ENCODE data around the gene CFAP65. TPM values are rescaled to one million over a fixed set of nuclear protein-coding genes. Genes with fewer than 3 reads are reported as not detected.
A peak's percentile ranks its signal among the peaks of the same experiment; 100 is the strongest.

Gene CFAP65
- total and polyA plus RNA-seq, 2 donors: not detected

DNA sequence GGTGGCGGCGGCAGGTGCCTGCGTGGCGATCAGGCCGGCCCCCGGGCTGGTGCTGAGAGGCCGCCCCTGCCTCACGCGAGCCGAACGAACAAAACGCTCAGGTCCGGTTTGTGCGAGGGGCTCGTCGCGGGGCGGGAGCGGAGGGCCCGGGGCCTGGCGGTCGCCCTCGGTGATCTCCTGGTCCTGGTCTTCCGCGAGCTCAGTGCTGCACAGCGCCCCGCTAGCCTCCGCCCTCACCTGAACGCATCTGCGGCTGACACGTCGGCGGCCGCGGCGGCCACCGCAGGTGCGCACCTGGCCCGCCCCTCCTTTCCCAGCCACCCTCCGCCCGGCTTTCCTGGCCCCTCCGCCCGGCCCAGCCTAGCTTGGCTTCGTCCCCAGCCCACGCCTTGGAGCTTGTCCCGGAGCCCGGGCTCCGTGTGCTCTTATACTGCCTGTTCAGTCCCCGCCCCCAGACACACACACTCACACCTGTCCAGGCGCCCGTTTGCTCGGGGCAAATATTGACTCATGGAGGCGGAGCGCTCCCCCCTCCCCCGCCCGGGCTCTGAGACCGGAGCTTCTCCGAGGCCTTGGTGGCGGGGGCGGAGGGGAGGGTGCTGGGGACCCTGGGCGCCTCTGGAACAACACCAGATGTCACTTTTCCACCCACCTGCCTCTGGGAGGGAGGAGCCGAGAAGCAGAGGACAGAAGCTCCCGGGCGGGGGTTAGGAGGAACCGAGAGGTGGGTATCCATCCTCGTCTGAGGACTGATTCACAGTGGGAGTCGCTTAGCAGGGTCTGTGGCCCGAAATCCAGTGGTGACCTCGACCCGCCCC lies 39.5 kb downstream of the CFAP65 start:
- 2% methylated on average over 70 of the region's 70 CpGs for WGBS
- Histone ChIP-seq H3K4me3 (ENCODE audit: low read depth, low read length) (no peak overlapping the region), H3K4me1 (ENCODE audit: insufficient read depth) (no peaks in the 10 kb centered on the region), H3K36me3 (ENCODE audit: insufficient read depth) (no peaks in the 10 kb centered on the region), H3K27ac (ENCODE audit: low read depth) (no peak overlapping the region)
- DNase-seq (ENCODE audit: extremely low spot score): no peak

DNA sequence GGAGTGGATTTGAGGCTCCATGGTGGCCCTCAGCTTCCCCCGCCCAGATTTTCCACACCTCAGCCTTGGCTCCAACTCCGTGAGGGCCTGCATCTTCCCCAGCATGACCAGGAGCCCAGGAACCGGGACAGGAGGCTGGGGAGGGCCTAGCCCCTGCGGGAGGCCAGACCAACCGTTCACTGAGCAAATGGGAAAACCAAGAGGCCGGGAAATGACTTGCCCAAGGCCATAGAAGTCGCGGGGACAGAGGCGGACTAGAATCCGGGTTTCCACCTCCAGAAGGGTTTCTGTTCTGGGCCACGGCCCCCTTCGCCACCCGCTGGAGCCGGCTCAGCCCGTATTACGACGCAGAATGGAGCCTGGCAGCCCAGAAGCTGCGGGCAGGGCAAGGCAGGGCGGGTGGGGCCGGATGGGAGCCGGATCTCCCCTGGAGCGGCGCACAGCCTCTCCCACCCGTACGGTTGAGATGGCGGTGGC lies 40.2 kb downstream of the CFAP65 start:
- no peaks in the 10 kb centered on the region for H3K36me3 ChIP-seq (ENCODE audit: insufficient read depth)
- no peaks in the 10 kb centered on the region for H3K4me1 ChIP-seq (ENCODE audit: insufficient read depth)
- WGBS: 8% methylated on average over 26 of the region's 26 CpGs
- H3K4me3 ChIP-seq (ENCODE audit: low read depth, low read length): no peak overlapping the region
- H3K27ac ChIP-seq (ENCODE audit: low read depth): no peak overlapping the region
- DNase-seq (ENCODE audit: extremely low spot score): no peak

DNA sequence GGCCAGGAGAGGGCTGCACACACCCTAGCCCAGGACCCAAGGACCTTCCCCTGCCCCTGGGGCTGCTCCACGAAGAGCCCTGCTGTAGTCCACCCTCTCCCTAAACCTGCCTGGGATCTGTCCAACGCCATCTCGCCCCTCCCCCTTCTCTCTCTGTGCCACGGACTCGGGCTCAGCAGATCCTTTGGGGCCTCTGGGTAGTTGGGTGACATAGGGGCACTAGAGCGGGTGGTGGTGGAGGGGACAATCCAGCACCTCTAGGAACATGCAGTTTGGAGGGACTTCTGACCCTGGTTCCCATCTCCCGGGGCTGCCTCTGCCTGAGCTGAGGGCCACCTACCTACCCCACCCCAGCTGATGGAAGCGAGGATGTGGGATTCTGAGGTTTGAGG lies 40.8 kb downstream of the CFAP65 start:
- Histone ChIP-seq H3K4me1 (ENCODE audit: insufficient read depth) (no peaks in the 10 kb centered on the region), H3K36me3 (ENCODE audit: insufficient read depth) (no peaks in the 10 kb centered on the region), H3K4me3 (ENCODE audit: low read depth, low read length) (no peak overlapping the region), H3K27ac (ENCODE audit: low read depth) (no peak overlapping the region)
- DNase-seq (ENCODE audit: extremely low spot score): no peak
- whole genome bisulfite sequencing: 18% methylated on average over 8 of the region's 8 CpGs

DNA sequence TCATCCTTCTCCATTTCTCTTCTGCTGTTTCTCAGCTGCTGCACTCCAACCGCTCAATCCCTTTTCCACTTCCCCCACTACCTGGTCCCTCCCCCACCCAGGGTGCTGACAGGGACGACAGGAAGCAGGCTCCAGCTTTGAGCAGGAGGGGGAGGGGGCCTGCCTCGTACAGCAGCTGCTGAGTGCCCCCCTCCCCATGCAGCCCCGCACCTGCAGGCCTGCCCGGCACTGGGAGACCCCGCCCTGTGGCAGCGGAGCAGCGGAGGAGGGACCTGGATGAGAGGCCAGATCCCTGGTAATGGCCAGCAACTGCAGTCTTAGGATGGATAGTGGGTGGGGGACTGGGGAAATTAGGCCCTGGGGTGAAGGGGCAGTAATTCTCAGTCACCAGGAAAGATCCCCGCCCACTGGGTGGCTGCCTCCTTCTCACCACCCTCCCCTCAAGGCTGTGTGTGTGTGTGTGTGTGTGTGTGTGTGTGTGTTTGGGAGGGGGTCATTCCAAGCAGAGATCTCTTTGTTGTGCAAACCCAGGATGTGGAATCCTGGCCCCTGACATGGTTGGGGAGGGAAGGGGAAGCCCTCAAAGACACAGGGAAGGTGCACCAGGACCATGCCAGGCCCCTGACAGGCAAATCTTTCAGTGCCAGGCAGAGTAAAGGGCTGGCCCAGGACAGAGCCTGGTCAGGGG lies 41.3 kb downstream of the CFAP65 start:
- 9% methylated on average over 9 of the region's 9 CpGs for whole genome bisulfite sequencing
- no peak overlapping the region for H3K4me3 ChIP-seq (ENCODE audit: low read depth, low read length)

DNA sequence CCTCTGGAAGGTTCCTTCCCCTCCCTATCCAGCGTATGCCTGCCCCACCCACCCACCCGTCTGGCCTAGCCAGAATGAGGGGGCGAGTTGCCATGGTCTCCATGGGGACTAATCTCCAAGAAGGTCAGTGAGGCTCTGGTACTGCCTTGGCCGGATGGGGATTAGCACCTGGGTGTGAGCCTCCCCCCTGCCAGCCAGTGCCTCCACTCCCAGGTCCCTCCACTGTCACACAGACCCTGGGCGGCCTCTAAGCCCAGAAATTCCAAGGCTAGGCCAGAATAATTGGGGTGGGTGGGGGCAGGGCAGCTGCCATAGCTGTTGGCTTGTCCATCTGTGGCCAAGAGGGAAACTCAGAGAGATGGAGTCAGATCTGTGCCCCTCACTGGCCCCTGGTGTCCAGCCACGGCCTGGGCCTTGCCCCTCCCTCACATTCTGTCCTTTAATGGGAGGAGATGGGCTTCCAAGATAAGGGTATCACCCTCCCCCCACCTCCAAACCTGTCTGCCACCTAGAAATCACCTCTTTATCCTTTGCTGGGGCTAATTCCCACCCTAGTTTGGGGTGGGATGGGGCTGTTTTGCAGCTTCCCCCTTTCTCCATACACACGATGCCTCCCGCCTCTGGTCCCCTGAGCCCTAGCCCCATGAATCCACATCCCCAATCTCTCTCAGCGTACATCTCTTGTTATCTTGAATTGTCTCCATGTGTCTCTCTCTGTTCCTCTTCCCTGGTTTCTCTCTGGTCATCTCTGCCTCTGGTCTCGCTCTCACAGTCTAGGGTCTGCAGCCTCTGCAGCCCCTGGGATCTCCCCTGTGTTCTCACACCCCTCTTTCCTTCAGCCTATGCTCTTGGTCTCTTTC lies 42.1 kb downstream of the CFAP65 start:
- DNase-seq (ENCODE audit: extremely low spot score): no peak
- no peaks in the 10 kb centered on the region for H3K36me3 ChIP-seq (ENCODE audit: insufficient read depth)

More for the DNA sequence above, 41.3 kb downstream of the CFAP65 start:
- H3K27ac ChIP-seq (ENCODE audit: low read depth): no peak overlapping the region
- H3K4me1 ChIP-seq (ENCODE audit: insufficient read depth): no peaks in the 10 kb centered on the region
- no peak for DNase-seq (ENCODE audit: extremely low spot score)
- no peaks in the 10 kb centered on the region for H3K36me3 ChIP-seq (ENCODE audit: insufficient read depth)

DNA sequence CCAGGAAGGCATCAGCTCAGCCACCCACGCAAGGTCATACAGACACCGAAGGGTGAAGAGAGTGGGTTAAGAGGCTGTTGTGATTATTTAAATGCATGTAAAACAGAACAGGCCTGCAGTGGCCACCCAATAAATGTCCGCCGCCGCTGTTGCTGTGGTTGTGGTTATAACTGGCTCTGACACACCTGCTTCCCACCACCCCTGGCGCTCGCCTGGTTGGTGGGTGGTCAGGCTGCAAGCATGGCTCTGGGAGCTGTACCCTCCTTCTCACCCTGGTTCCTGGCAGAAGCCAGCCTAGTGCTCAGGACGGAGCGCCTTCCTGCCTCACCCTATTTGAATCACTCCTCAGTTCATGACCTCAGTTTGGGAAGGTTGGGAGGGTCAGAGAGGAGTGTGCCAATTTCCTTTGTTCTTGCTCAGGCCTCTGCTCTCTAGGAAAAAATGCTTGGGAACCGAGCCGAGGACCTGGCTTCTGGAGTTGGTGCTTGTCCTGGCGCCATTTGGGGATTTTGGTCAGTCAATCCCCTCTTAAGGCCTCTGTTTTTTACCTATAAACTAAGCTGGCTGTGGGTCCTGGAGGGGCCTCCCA lies 42.8 kb downstream of the CFAP65 start:
- no peak overlapping the region for H3K27ac ChIP-seq (ENCODE audit: low read depth)
- DNase-seq (ENCODE audit: extremely low spot score): no peak
- H3K4me1 ChIP-seq (ENCODE audit: insufficient read depth): no peaks in the 10 kb centered on the region
- H3K36me3 ChIP-seq (ENCODE audit: insufficient read depth): no peaks in the 10 kb centered on the region
- no peak overlapping the region for H3K4me3 ChIP-seq (ENCODE audit: low read depth, low read length)
- 64% methylated on average over 12 of the region's 12 CpGs for WGBS

More for the DNA sequence above, 42.1 kb downstream of the CFAP65 start:
- H3K4me1 ChIP-seq (ENCODE audit: insufficient read depth): no peaks in the 10 kb centered on the region
- H3K4me3 ChIP-seq (ENCODE audit: low read depth, low read length): no peak overlapping the region
- WGBS: 37% methylated on average over 10 of the region's 10 CpGs
- H3K27ac ChIP-seq (ENCODE audit: low read depth): no peak overlapping the region

DNA sequence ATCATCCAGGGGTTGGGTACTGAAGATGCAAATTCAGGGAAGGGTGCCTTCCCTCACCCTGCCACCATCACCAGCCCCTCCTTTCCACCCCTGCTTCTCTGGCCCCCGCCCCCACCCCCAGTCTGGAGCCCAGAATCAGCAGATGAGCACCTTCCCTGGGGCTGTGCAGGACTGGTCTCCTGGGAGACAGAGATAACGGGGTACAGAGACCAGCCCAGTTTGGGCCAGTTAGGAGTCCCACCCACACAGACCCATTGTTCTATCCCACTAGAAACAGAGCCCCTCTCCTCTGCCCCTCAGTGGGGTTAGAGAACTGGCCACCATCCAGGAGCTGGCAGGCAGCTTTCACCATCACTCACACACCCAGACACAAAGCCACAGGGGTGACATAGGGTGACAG lies 43.6 kb downstream of the CFAP65 start:
- no peak for DNase-seq (ENCODE audit: extremely low spot score)
- 50% methylated on average over 2 of the region's 2 CpGs for WGBS

DNA sequence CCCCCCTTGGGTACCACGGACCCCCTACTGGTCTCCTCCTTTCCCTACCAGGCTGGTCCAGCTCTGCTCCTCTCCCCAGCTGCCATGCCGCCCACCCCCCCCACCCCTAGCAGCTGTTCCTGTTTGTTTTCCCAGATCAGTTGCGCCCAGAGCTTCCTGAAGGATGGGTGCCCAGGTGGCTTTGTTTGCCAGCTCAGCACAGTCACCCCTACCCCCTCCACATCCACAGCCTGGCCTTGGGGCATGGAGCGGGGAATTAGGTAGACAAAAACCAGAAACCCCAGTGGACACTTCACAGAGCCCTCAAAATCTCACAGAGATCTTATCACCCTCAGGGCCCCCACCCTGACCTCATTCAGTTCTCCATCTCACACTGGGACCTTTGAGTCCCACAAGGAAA lies 44.4 kb downstream of the CFAP65 start:
- H3K36me3 ChIP-seq (ENCODE audit: insufficient read depth): no peaks in the 10 kb centered on the region
- no peaks in the 10 kb centered on the region for H3K4me1 ChIP-seq (ENCODE audit: insufficient read depth)
- H3K4me3 ChIP-seq (ENCODE audit: low read depth, low read length): no peak overlapping the region
- H3K27ac ChIP-seq (ENCODE audit: low read depth): no peak overlapping the region
- no peak for DNase-seq (ENCODE audit: extremely low spot score)
- WGBS: 53% methylated on average over 4 of the region's 4 CpGs

More for the DNA sequence above, 43.6 kb downstream of the CFAP65 start:
- Histone ChIP-seq H3K4me3 (ENCODE audit: low read depth, low read length) (no peak overlapping the region), H3K4me1 (ENCODE audit: insufficient read depth) (no peaks in the 10 kb centered on the region), H3K36me3 (ENCODE audit: insufficient read depth) (no peaks in the 10 kb centered on the region), H3K27ac (ENCODE audit: low read depth) (no peak overlapping the region)

DNA sequence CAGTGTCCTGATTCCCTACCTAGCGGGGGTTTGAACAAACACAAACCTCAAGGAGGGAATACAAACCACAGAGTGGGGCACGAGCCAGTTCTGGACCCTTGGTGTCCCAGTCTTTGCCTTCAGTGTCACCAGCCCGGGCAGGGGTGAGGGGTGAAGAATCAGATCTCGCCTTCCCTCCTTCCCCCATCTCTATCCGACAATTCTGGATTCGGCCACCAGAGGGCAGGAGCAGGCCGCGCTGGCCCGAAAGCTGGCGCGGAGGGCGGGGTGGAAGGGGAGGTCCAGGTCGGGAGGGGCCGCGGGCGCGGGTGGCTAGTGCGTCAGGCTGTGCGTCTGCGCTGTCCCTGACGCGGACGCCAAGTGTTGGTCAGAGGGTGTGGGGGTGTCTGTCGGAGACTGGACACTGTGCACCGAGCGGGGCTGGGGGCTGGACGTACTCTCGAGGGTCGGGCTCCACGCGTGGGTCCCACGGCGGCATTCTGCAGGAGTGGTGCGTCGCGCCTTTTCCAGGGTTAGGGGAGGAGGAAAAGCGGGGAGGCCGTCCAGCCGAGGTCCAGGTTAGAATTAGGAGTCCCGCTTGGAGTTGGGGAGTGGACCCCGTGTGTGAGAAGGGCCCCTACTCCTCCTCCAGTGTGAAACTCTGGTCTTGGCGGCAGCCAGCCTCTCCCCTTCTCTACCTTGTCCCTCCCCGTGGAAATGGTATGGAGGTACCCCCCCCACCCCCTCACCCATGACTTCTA lies 45.2 kb downstream of the CFAP65 start:
- Histone ChIP-seq H3K36me3 (ENCODE audit: insufficient read depth) (no peaks in the 10 kb centered on the region), H3K27ac (ENCODE audit: low read depth) (no peak overlapping the region), H3K4me1 (ENCODE audit: insufficient read depth) (no peaks in the 10 kb centered on the region), H3K4me3 (ENCODE audit: low read depth, low read length) (peak overlapping the region; percentile 8)
- WGBS: 5% methylated on average over 43 of the region's 43 CpGs
- peak; percentile 40 for DNase-seq (ENCODE audit: extremely low spot score)

DNA sequence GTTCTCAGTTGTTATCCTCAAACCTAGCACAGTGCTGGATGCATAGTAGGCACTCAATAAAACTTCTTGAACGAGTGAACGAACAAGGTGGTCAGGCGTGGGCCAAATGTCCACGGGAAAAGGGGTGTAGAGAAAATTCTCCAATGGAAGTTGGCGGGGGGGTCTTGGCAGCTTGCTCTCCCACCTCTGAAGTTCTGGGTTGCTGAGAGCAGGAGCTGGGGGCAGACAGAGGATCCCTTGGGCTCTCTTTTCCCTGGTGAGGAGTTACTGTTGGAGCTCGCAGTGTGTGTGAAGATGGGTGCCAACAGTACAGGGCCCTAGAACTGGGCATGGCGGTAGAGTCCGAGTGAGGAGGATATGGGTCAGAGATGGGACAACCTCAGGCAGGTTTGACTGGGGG lies 45.8 kb downstream of the CFAP65 start:
- Histone ChIP-seq H3K36me3 (ENCODE audit: insufficient read depth) (no peaks in the 10 kb centered on the region), H3K4me1 (ENCODE audit: insufficient read depth) (no peaks in the 10 kb centered on the region), H3K4me3 (ENCODE audit: low read depth, low read length) (no peak overlapping the region), H3K27ac (ENCODE audit: low read depth) (no peak overlapping the region)
- DNase-seq (ENCODE audit: extremely low spot score): no peak
- WGBS: 24% methylated on average over 8 of the region's 8 CpGs

DNA sequence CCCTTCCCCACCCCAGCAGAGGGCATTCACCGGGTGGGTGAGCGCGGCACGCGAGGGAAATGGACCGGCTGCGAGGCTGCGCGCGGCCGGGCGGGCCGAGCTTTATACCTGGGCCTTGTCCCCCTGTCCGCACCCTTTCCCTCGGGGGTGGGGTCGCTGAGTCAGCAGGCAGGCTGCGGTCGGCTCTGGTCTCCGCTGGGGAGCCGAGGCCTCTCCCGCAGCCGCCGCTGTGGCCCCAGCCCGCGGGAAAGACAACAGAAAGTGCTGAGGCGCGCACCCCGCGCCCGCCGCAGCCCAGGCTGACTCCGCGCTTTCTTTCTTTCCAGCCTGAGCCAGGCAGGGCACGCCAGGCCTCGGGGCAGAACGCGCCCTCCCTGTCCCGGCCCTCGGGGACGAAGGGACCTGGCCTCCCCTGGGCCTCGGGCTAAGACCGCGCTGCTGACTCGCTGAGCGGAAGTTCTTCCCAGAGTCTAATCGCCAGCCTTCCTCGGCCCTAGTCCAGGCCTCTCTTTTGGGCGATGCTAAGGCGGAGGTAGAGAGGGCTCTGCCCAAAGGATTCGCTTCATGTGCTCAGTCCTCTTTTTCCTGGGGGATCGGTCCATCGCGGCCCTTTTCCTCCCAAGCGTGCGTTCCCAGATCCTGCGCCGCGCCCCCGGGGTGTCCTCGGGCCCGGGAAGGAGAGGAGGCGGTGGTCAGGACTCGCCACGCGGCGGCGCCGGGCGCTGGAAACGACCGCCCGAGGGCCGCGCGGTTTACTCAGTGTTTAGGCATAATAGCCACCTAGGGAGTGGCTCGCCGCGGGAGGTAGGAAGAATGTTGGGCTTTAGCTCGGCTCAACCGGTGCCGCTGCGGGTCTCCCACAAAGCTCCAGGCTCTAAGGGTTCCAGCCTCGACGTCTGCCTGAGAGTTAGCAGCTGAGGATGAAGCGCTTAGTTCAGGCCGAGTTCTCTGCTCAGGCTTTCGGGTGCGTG lies 47.7 kb downstream of the CFAP65 start, which contains the start of gene CRYBA2:
Gene CRYBA2 (minus strand): TSS at position 78 of the 971 bp plus-strand sequence. CDS start 246 bp downstream, outside the sequence.
- Histone ChIP-seq H3K36me3 (ENCODE audit: insufficient read depth) (no peaks in the 10 kb centered on the region), H3K4me1 (ENCODE audit: insufficient read depth) (no peaks in the 10 kb centered on the region), H3K4me3 (ENCODE audit: low read depth, low read length) (peak within 1 kb of the TSS; percentile 41), H3K27ac (ENCODE audit: low read depth) (no peak within 1 kb of the TSS)
- under 1% methylated on average over 88 of the region's 88 CpGs for WGBS
- DNase-seq (ENCODE audit: extremely low spot score): no peak
